OCI-M1 (cell line): ENCODE data around the gene GATA5.

Source experiments
- DNase-seq: peaks from one replicate; lab custom pipeline; 2025; lab: John Stamatoyannopoulos, UW

Gene GATA5

GRCh38 chr20:62487561-62488354, 12.0 kb upstream of the GATA5 start:
- peak; percentile 96 for DNase-seq

GRCh38 chr20:62487118-62487517, 11.3 kb upstream of the GATA5 start:
- no peak for DNase-seq

GRCh38 chr20:62486484-62486883, 10.7 kb upstream of the GATA5 start:
- peak; percentile 76 for DNase-seq

GRCh38 chr20:62485701-62486089, 9.9 kb upstream of the GATA5 start:
- DNase-seq = no peak

GRCh38 chr20:62485062-62485700, 9.4 kb upstream of the GATA5 start:
- DNase-seq = peak; percentile 91

GRCh38 chr20:62484478-62484877, 8.7 kb upstream of the GATA5 start:
- no peak for DNase-seq

- no peak for DNase-seq
Measured at GRCh38 chr20:62483613-62484458, 8.0 kb upstream of the GATA5 start.

- peak; percentile 47 for DNase-seq
Measured at GRCh38 chr20:62482974-62483373, 7.2 kb upstream of the GATA5 start.

GRCh38 chr20:62482146-62482809, 6.5 kb upstream of the GATA5 start:
- no peak for DNase-seq

- no peak for DNase-seq
Measured at GRCh38 chr20:62481425-62482145, 5.8 kb upstream of the GATA5 start.

- DNase-seq = peak; percentile 50
Measured at GRCh38 chr20:62480318-62480717, 4.5 kb upstream of the GATA5 start.

GRCh38 chr20:62479656-62480055, 3.9 kb upstream of the GATA5 start:
- DNase-seq = no peak

GRCh38 chr20:62479156-62479555, 3.4 kb upstream of the GATA5 start:
- no peak for DNase-seq

GRCh38 chr20:62477669-62478455, 2.1 kb upstream of the GATA5 start:
- peak; percentile 82 for DNase-seq

GRCh38 chr20:62476056-62476838, 452 bp upstream of the GATA5 start:
- peak; percentile 78 for DNase-seq

- no peak for DNase-seq
Measured at GRCh38 chr20:62475027-62475771, 596 bp downstream of the GATA5 start.

- DNase-seq = no peak
Measured at GRCh38 chr20:62474604-62475026, 1.2 kb downstream of the GATA5 start.

- DNase-seq = no peak
Measured at GRCh38 chr20:62473717-62474603, 1.8 kb downstream of the GATA5 start.
